IPS-18c (cell line): Measurements from ENCODE around the gene AOAH.
"Not testable (repeated sequence)": the region's sequence is repeated elsewhere in the genome, so short reads cannot be mapped to it uniquely, and the experiment has no call there.

Source experiments
- H3K4me3 ChIP-seq: 2 replicates; pipeline ENCODE4 v1.7.0; 2013; ENCODE audit warnings: low read depth, mild to moderate bottlenecking, low read length, moderate library complexity; ENCODE audit not compliant: insufficient read depth
- H3K9me3 ChIP-seq: one replicate; pipeline ENCODE4 v1.6.1; 2013; ENCODE audit warnings: mild to moderate bottlenecking, low read length, moderate library complexity; ENCODE audit not compliant: control insufficient read depth, insufficient read depth

AOAH gene

DNA sequence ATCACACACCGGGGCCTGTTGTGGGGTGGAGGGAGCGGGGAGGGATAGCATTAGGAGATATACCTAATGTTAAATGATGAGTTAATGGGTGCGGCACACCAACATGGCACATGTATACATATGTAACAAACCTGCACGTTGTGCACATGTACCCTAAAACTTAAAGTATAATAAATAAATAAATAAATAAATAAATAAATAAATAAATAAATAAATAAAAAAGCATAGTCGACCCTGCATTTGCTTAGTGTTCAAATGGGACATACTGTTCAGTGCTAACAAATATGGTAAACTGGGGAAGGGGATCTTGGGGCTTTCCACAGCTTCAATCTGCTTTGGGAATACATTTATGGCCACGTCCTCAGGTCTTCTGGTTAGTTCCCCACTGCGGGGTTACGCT, 7.5 kb downstream of the AOAH start:
- not testable (repeated sequence) for H3K4me3 ChIP-seq, H3K9me3 ChIP-seq

DNA sequence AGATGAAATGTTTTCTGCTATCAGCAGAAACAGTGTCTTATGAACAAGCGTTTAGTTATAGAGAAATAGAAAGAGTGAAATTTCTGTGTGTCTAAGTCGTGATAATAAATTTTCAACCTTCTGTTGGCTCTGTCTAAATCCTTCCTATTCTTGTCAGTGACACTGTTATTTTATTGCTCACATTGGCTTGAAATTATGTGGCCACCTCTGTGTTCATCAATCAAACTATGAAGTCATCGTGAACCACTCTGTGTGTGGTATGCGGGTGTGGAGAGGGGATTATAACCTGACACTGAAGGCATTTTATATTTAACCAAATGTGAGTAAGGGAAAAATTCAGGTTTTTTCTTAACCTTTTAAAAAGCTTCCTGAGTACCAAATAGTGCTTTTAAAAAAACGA, 12.3 kb downstream of the AOAH start:
- no peaks in the 10 kb centered on the region for H3K9me3 ChIP-seq
- no peak overlapping the region for H3K4me3 ChIP-seq

- no peak overlapping the region for H3K4me3 ChIP-seq
Observed at GRCh38 chr7:36711256-36711655, 13.0 kb downstream of the AOAH start.

DNA sequence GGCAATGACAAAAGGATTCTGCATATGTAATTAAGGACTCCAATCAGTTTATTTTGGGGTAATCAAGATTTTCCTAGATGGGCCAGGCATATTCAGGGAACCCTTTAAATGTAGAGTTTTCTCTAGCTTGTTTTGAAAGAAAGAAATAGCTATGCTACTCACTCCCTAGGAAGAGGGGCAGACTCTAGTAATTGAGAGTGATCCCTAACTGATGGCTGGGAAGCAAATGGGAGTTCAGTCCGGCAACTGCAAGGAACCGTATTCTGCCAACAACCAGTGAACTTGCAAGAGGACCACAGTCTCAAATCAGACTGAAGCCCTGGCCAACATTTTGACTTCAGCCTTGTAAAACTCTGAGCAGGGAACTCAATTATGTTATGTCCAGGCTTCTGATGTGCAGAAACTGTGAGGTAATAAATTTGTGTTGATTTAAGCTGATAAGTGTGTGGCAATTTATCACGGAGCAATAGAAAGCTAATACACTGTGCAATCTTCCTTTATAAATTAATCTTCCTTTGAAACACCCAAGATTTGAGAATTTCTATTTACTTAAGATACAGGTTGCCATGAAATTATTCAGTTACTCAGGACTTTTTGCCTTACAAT, 14.0 kb downstream of the AOAH start:
- H3K4me3 ChIP-seq: no peak overlapping the region
- no peaks in the 10 kb centered on the region for H3K9me3 ChIP-seq

More at GRCh38 chr7:36711256-36711655, 13.0 kb downstream of the AOAH start:
- H3K9me3 ChIP-seq: no peaks in the 10 kb centered on the region

DNA sequence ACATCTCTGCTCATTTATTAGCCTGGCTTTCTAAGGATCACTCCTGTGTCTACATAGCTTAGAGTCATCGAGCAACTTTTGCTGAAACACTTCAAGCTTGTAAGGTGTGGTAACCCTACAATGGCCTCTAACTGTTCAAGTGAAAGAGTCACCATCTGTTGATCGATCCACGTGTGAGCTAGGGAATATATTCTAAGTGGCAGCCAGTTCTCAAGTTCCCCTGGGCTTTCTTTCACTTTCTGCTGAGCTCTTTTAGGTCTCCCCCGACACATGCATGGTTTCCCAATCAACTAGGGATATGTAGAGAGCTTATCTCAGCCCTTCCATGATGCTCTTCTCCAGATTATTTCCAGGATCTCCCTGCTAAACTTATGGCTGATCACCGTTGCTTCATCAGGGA, 15.5 kb downstream of the AOAH start:
- H3K4me3 ChIP-seq: no peak overlapping the region
- H3K9me3 ChIP-seq: no peaks in the 10 kb centered on the region

DNA sequence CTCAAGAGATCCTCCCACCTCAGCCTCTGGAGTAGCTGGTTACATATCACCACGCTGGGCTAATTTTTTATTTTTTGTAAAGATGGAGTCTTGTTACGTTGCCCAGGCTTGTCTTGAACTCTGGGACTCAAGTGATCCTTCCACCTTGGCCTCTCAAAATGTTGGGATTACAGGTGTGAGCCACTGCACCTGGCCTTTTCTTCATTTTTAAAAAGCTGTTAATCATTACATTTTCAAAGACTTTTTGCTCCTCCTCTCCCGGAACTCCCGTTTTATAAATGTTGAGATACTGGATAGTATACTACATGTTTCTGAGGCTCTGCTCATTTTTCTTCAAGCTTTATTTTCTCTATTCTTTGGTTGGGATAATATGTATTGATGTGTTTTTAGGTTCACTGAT, 16.4 kb downstream of the AOAH start:
- Histone ChIP-seq H3K4me3 (no peak overlapping the region), H3K9me3 (no peaks in the 10 kb centered on the region)

DNA sequence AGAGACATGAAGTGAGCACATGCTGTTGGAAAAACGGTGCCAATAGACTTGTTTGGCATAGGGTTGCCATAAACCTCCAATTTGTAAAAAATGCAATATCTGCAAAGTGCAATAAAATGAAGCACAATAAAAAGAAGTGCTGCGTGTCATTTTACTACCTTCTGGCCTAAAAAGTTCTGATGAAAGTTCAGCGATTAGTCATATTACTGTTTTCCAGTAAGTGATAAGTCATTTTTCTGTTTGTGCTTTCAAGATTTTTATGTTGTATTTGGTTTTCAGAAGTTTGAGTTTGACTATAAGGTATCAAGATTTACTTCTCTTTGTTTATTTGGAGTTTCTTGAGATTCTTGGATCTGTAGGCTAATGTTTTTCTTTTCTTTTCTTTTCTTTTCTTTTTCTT, 16.8 kb downstream of the AOAH start:
- Histone ChIP-seq H3K4me3 (no peak overlapping the region), H3K9me3 (no peaks in the 10 kb centered on the region)

- H3K4me3 ChIP-seq, H3K9me3 ChIP-seq: not testable (repeated sequence)
Observed at GRCh38 chr7:36703860-36704259, 20.4 kb downstream of the AOAH start.

DNA sequence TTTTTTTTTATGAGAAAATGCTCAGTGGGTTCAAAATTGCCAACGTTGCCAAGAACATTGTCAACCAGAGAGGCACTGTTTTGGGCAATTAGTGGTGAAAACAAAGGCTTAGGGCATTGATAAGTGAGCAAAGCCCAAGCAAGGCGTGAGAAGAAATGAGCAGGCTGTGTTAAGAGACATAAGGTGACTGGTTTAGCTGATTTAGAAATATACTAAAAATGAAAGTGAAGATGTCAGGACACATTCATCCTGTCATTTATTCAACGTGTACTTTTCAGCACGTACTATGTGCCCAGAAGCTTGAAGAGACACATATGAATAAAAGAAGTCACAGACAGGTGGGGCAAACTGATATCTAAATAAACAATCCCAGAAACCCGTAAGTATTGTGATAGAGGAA, 31.8 kb downstream of the AOAH start:
- Histone ChIP-seq H3K4me3 (no peak overlapping the region), H3K9me3 (no peaks in the 10 kb centered on the region)

DNA sequence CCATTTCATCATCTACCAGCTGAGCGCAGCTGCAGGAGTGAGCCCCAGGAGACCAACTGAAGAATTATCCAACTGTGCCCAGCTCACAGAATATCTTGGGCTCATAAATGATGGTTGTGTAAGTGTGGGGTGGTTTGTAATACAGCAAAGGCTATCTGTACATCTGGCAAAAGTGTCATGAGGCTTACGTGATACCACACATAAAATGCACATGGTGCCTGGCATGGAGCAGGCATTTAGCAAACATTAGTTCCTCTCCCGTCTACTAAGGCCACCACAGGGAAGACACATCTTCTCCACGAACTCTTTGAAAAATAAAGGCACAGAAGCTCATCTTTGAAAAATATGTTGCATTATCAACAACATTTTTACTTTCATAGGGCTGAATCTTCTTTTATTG, 32.3 kb downstream of the AOAH start:
- no peak overlapping the region for H3K4me3 ChIP-seq
- H3K9me3 ChIP-seq: no peaks in the 10 kb centered on the region

- H3K9me3 ChIP-seq: no peaks in the 10 kb centered on the region
- no peak overlapping the region for H3K4me3 ChIP-seq
Observed at GRCh38 chr7:36690514-36691187, 33.6 kb downstream of the AOAH start.

DNA sequence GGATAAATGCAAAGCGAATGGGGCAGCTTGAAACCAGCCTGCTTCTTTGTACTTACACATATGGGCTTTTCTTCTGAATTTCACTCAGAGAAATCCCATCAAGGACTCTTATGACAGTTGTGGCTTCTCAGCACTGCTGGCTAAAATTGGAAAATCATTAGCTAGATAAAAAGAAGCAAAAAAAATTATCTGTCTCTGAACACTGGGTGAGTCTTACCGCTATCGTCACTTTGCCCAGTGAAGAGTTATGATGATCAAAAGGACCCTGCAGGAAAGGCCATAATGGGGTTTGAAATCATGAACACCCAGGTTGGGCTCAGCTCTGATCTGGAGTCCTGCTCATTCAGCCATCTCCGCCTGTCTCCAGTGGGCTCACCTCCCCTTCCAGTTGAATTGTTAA, 34.3 kb downstream of the AOAH start:
- Histone ChIP-seq H3K4me3 (no peak overlapping the region), H3K9me3 (no peaks in the 10 kb centered on the region)

DNA sequence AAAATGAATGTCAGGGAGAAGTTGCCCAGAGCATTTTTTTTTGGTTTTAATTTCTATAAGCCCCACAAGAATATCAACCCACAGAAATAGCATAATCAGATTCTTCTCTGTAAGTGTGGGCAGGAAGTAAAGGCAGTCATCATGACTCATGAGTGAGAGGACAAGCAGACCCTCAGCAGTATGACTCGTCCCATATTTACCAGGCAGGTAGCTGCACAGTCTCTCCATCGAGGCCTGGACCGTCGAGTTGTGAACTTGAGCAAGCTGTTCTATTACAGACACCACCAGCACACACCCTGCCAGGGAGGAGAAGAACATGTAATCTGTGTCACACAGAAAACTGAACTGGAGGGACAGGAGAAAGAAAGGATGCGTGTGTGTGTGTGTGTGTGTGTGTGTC, 37.8 kb downstream of the AOAH start:
- Histone ChIP-seq H3K4me3 (no peak overlapping the region), H3K9me3 (no peaks in the 10 kb centered on the region)

- H3K9me3 ChIP-seq: no peaks in the 10 kb centered on the region
- no peak overlapping the region for H3K4me3 ChIP-seq
Observed at GRCh38 chr7:36684954-36685353, 39.3 kb downstream of the AOAH start.

GRCh38 chr7:36683695-36684357, 40.5 kb downstream of the AOAH start:
- H3K9me3 ChIP-seq: no peaks in the 10 kb centered on the region
- H3K4me3 ChIP-seq: no peak overlapping the region

GRCh38 chr7:36683111-36683510, 41.2 kb downstream of the AOAH start:
- Histone ChIP-seq H3K4me3 (no peak overlapping the region), H3K9me3 (no peaks in the 10 kb centered on the region)

DNA sequence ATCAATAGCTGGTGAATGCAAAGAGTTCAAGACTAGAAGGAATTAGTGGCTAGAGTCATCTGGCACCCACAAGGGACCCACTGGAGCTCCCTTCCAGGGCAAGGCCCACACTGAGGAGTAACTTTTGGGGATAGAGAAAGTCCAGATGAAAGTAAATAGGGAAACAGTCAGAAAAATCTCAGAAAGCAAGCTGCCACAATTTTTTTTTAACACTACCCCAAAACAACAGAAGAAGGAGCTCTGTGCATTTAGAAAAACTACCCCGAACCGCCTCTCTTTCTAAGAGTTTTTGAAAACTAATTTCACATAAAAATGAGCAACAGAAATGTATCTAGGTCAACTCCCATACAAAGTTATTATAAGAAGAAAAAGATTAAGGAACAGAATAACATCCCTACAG, 42.2 kb downstream of the AOAH start:
- H3K9me3 ChIP-seq: no peaks in the 10 kb centered on the region
- H3K4me3 ChIP-seq: no peak overlapping the region

GRCh38 chr7:36677769-36678437, 46.4 kb downstream of the AOAH start:
- Histone ChIP-seq H3K4me3 (no peak overlapping the region), H3K9me3 (no peaks in the 10 kb centered on the region)
